PC-3 (cell line): ENCODE results near the gene RSAD2. TPM values are rescaled to one million over a fixed set of nuclear protein-coding genes. Genes with fewer than 3 reads are reported as not detected.

Source experiments
- ATAC-seq: fragments of 200-7000 bp; cut with Tn5 transposase; 2 replicates; pipeline ENCODE4 v1.9.1; 2020; ENCODE audit warnings: mild to moderate bottlenecking, moderate library complexity
- BruUV-seq: library from RNA; stranded (reverse); fragments of 400-500 nt; replicated peaks from 2 replicates; lab custom pipeline; 2021; lab: Mats Ljungman, UMichigan
- CTCF ChIA-PET: fragments of 300-600 bp; sonication (Branson Sonifier 250); formaldehyde crosslinking; loops from one replicate; lab custom pipeline; 2022; ENCODE audit warnings: antibody characterized with exemption; lab: Charles Lee
- POLR2A ChIA-PET: fragments of 300-600 bp; sonication (Branson Sonifier 250); formaldehyde crosslinking; loops from one replicate; lab custom pipeline; 2022; ENCODE audit warnings: antibody characterized with exemption; ENCODE audit not compliant: unreplicated experiment; lab: Charles Lee
- DNase-seq: peaks from one replicate; pipeline ENCODE4 v3.0.0-alpha.2; 2015
- H2AFZ ChIP-seq: fragments of 300-600 bp; sonication (generic); 2 replicates; pipeline ENCODE4 v1.6.0; 2016; ENCODE audit warnings: antibody characterized with exemption, low read length
- H3F3A ChIP-seq: fragments of 300-600 bp; sonication (generic); one replicate; pipeline ENCODE4 v1.6.0; 2017; ENCODE audit warnings: antibody characterized with exemption, low read length, control low read depth, mild to moderate bottlenecking; ENCODE audit not compliant: unreplicated experiment
- H3K27ac ChIP-seq: fragments of 300-600 bp; sonication (generic); 2 replicates; pipeline ENCODE4 v1.5.1; 2016; ENCODE audit warnings: mild to moderate bottlenecking, low read length
- H3K27me3 ChIP-seq: fragments of 300-600 bp; sonication (generic); 2 replicates; pipeline ENCODE4 v1.6.1; 2016; ENCODE audit warnings: low read length, mixed read lengths
- H3K36me3 ChIP-seq: fragments of 300-600 bp; sonication (generic); 2 replicates; pipeline ENCODE4 v1.6.1; 2016; ENCODE audit warnings: low read depth, mixed run types, low read length, mixed read lengths
- H3K4me1 ChIP-seq: fragments of 300-600 bp; sonication (generic); 2 replicates; pipeline ENCODE4 v1.5.1; 2016; ENCODE audit warnings: low read length; ENCODE audit not compliant: insufficient read depth
- H3K4me2 ChIP-seq: fragments of 300-600 bp; sonication (generic); 2 replicates; pipeline ENCODE4 v1.6.0; 2016; ENCODE audit warnings: low read length
- H3K4me3 ChIP-seq: fragments of 300-600 bp; sonication (generic); 2 replicates; pipeline ENCODE4 v1.5.1; 2016; ENCODE audit warnings: mild to moderate bottlenecking, low read length, mixed read lengths
- H3K79me2 ChIP-seq: fragments of 300-600 bp; sonication (generic); 2 replicates; pipeline ENCODE4 v1.6.1; 2017; ENCODE audit warnings: low read length, mixed read lengths
- H3K9ac ChIP-seq: fragments of 300-600 bp; sonication (generic); 2 replicates; pipeline ENCODE4 v1.6.0; 2016; ENCODE audit warnings: mild to moderate bottlenecking, low read length
- H3K9me2 ChIP-seq: fragments of 300-600 bp; sonication (generic); replicated peaks from 2 replicates; pipeline ENCODE4 v1.6.1; 2016; ENCODE audit warnings: mixed run types, low read length, mixed read lengths
- H3K9me3 ChIP-seq: fragments of 300-600 bp; sonication (generic); 2 replicates; pipeline ENCODE4 v1.6.1; 2016; ENCODE audit warnings: low read length, mixed read lengths
- H4K20me1 ChIP-seq: fragments of 300-600 bp; sonication (generic); 2 replicates; pipeline ENCODE4 v1.6.1; 2016; ENCODE audit warnings: low read length, mixed read lengths
- CTCF ChIP-seq: fragments of 300-600 bp; sonication (generic); conservative IDR thresholded peaks from 2 replicates; pipeline ENCODE4 v1.5.1; 2017; ENCODE audit warnings: antibody characterized with exemption, low read depth, mild to moderate bottlenecking, low read length
- EZH2 ChIP-seq: fragments of 300-600 bp; sonication (generic); IDR thresholded peaks from one replicate; pipeline ENCODE4 v1.6.1; 2017; ENCODE audit warnings: antibody characterized with exemption, mild to moderate bottlenecking, low read length; ENCODE audit not compliant: unreplicated experiment
- EZH2phosphoT487 ChIP-seq: fragments of 300-600 bp; sonication (generic); IDR thresholded peaks from 2 replicates; pipeline ENCODE4 v1.6.1; 2018; ENCODE audit warnings: mild to moderate bottlenecking, antibody characterized with exemption, low read length, borderline replicate concordance
- intact Hi-C: fragments of 100-400 bp; cut with micrococcal nuclease; formaldehyde crosslinking; loops from 2 replicates; pipeline ENCODE4 v1.9.0; 2023
- total RNA-seq: library from RNA; depleted of rRNA; stranded (reverse); fragments of >200 nt; gene quantifications from 2 replicates; pipeline ENCODE4 v1.2.3, GENCODE V29; 2014

Gene RSAD2
- total RNA-seq, 1 experiment from 2014 or later = 2.1 TPM

- ATAC-seq (no peak), DNase-seq (no peak)
- Histone ChIP-seq H2AFZ (no peak overlapping the region), H3K9ac (no peak overlapping the region), H3F3A (no peaks in the 10 kb centered on the region), H3K27ac (no peak overlapping the region), H4K20me1 (peaks cover 8% of the 10 kb centered on the region; the same call in 1 of the 2 replicates), H3K36me3 (no peaks in the 10 kb centered on the region), H3K27me3 (no peaks in the 10 kb centered on the region), H3K9me3 (no peaks in the 10 kb centered on the region), H3K4me3 (no peak overlapping the region), H3K9me2 (no peaks in the 10 kb centered on the region), H3K4me1 (peaks cover 24% of the 10 kb centered on the region; the same call in 1 of the 2 replicates), H3K79me2 (peaks cover 12% of the 10 kb centered on the region; the same call in 1 of the 2 replicates), H3K4me2 (no peak overlapping the region)
- POLR2A ChIA-PET = interaction anchor here (0.5 kb wide), 1 partner anchor 9 kb away, joined by 4 read pairs; no protein-coding TSS in a partner anchor
- CTCF ChIA-PET = no interaction called here
- TF ChIP-seq EZH2phosphoT487 = no peak
- TF ChIP-seq EZH2 = no peak
- TF ChIP-seq CTCF = no peak
- BruUV-seq = no TSS peak
- intact Hi-C loops = no loop called here
These were observed 46.7 kb downstream of the RSAD2 start for GRCh38 chr2:6924101-6924923.

- H3K36me3 ChIP-seq = no peaks in the 10 kb centered on the region
- peaks cover 23% of the 10 kb centered on the region; the same call in 1 of the 2 replicates for H3K4me1 ChIP-seq
- ATAC-seq (no peak), DNase-seq (no peak)
- no peak overlapping the region for H2AFZ ChIP-seq
- intact Hi-C loops = no loop called here
- no peak for TF ChIP-seq CTCF
- no peak for TF ChIP-seq EZH2phosphoT487
- no peak for TF ChIP-seq EZH2
- POLR2A ChIA-PET = interaction anchor here (0.5 kb wide), 1 partner anchor 10 kb away, joined by 4 read pairs; no protein-coding TSS in a partner anchor
- peaks cover 6% of the 10 kb centered on the region; the same call in 1 of the 2 replicates for H3K79me2 ChIP-seq
- H3K9me3 ChIP-seq = no peaks in the 10 kb centered on the region
- H3K9ac ChIP-seq = no peak overlapping the region
- no peaks in the 10 kb centered on the region for H3F3A ChIP-seq
- peaks cover 4% of the 10 kb centered on the region; the same call in 1 of the 2 replicates for H4K20me1 ChIP-seq
- no TSS peak for BruUV-seq
- H3K4me3 ChIP-seq = no peak overlapping the region
- no peak overlapping the region for H3K4me2 ChIP-seq
- H3K27ac ChIP-seq = no peak overlapping the region
- no peaks in the 10 kb centered on the region for H3K9me2 ChIP-seq
- CTCF ChIA-PET = no interaction called here
- no peaks in the 10 kb centered on the region for H3K27me3 ChIP-seq
These were observed 47.4 kb downstream of the RSAD2 start for GRCh38 chr2:6924924-6925409.
